ENCODE results near the gene TTC4. TPM values are rescaled to one million over a fixed set of nuclear protein-coding genes. Genes with fewer than 3 reads are reported as not detected.

The TTC4 gene
- total and polyA plus RNA-seq, 2 experiments from 2014 or later, result 25.1 to 33.6 TPM

DNA sequence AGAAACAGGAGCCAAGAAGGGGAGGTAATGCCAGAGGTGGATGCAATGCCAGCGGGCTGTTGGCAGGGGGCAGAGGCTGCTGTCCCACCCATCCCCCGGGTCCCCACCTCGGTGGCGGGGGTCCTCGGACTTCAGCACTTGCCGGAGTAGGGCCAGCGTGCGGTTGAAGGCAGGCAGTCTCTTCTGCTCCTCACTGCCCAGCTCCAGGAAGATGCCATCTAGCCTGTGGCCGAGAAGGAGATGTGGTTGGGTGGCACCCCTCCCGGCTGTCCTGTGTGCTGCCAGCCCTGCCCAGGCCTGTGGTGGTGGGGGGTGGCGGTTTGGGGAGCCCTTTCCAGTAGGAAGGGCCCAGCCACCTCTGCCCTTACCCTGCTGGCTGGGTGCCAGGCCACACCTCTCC is 71.9 kb downstream of the TTC4 start (continued):
- TF ChIP-seq, protein P1, sequence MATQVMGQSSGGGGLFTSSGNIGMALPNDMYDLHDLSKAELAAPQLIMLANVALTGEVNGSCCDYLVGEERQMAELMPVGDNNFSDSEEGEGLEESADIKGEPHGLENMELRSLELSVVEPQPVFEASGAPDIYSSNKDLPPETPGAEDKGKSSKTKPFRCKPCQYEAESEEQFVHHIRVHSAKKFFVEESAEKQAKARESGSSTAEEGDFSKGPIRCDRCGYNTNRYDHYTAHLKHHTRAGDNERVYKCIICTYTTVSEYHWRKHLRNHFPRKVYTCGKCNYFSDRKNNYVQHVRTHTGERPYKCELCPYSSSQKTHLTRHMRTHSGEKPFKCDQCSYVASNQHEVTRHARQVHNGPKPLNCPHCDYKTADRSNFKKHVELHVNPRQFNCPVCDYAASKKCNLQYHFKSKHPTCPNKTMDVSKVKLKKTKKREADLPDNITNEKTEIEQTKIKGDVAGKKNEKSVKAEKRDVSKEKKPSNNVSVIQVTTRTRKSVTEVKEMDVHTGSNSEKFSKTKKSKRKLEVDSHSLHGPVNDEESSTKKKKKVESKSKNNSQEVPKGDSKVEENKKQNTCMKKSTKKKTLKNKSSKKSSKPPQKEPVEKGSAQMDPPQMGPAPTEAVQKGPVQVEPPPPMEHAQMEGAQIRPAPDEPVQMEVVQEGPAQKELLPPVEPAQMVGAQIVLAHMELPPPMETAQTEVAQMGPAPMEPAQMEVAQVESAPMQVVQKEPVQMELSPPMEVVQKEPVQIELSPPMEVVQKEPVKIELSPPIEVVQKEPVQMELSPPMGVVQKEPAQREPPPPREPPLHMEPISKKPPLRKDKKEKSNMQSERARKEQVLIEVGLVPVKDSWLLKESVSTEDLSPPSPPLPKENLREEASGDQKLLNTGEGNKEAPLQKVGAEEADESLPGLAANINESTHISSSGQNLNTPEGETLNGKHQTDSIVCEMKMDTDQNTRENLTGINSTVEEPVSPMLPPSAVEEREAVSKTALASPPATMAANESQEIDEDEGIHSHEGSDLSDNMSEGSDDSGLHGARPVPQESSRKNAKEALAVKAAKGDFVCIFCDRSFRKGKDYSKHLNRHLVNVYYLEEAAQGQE (IDR thresholded peaks at IDR 0.05; ENCODE audit: unreplicated experiment), result no peak

DNA sequence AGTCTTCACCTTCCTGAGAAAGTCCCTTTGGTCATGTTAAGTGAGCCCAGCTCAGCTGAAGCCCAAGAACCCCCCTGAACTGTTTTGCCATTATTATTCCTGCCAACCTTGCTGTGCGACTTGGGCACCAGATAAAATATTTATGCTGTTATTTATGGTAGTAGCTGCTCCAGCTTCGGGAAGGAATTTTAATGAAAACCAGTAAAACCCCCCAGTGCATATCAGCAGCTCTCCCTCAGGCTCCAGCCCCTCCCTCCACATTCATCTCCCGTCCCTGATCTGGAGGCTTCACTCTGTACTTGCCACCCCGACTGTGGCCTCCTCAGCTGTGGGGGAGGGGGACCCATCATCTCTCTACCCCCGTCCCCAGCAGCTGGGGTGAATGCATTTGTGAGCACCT is 72.8 kb downstream of the TTC4 start:
- Histone ChIP-seq H3K27me3 (ENCODE audit: insufficient read depth) (peaks cover 3% of the 10 kb centered on the region; the same call in 1 of the 2 replicates), H3F3A (replicated peaks; ENCODE audit: low read depth) (no peaks in the 10 kb centered on the region), H3K27ac (ENCODE audit: low read depth) (no peak overlapping the region), H2AFZ (no peak overlapping the region), H3K4me2 (no peak overlapping the region), H3K4me3 (no peak overlapping the region), H3K36me3 (ENCODE audit: insufficient read depth) (no peaks in the 10 kb centered on the region), H3K4me1 (ENCODE audit: insufficient read depth) (peaks cover 15% of the 10 kb centered on the region; the same call in 1 of the 2 replicates), H4K20me1 (replicated peaks; ENCODE audit: insufficient read depth) (no peaks in the 10 kb centered on the region), H3K79me2 (replicated peaks; ENCODE audit: insufficient read depth) (no peaks in the 10 kb centered on the region), H3K9me2 (ENCODE audit: insufficient read depth) (no peaks in the 10 kb centered on the region)
- no peak for DNase-seq (ENCODE audit: low spot score)
- H3K27me3 Mint-ChIP-seq (ENCODE audit: insufficient read depth, low read depth, poor library complexity), result peaks cover 9% of the 10 kb centered on the region
- no peaks in the 10 kb centered on the region for H3K36me3 Mint-ChIP-seq (ENCODE audit: low read depth)
- H3K9me3 Mint-ChIP-seq, result peaks cover 4% of the 10 kb centered on the region; the same call in 2 of the 3 replicates
- no peak for TF ChIP-seq EZH2phosphoT487 (IDR thresholded peaks at IDR 0.05; ENCODE audit: unreplicated experiment)
- no peak for TF ChIP-seq CREB1 (CRISPR knock-in tag; IDR thresholded peaks at IDR 0.05; ENCODE audit: low read depth)
- no peak for TF ChIP-seq ZNF331 (CRISPR knock-in tag; IDR thresholded peaks at IDR 0.05; ENCODE audit: low read depth)
- no peak for TF ChIP-seq EZH2 (IDR thresholded peaks at IDR 0.05; ENCODE audit: low read depth, unreplicated experiment)
- no peak for TF ChIP-seq NANOG (IDR thresholded peaks at IDR 0.05; ENCODE audit: borderline replicate concordance)
- TF ChIP-seq JUNB (IDR thresholded peaks at IDR 0.05; ENCODE audit: unreplicated experiment), result no peak
- no peak for TF ChIP-seq ZNF114 (CRISPR knock-in tag; IDR thresholded peaks at IDR 0.05)
- peak; percentile 19; the same call in 1 of the 3 replicates for ATAC-seq
- H3K4me1 Mint-ChIP-seq, result peaks cover 20% of the 10 kb centered on the region
- H3K4me3 Mint-ChIP-seq, result no peak overlapping the region
- no peak overlapping the region for H3K27ac Mint-ChIP-seq

DNA sequence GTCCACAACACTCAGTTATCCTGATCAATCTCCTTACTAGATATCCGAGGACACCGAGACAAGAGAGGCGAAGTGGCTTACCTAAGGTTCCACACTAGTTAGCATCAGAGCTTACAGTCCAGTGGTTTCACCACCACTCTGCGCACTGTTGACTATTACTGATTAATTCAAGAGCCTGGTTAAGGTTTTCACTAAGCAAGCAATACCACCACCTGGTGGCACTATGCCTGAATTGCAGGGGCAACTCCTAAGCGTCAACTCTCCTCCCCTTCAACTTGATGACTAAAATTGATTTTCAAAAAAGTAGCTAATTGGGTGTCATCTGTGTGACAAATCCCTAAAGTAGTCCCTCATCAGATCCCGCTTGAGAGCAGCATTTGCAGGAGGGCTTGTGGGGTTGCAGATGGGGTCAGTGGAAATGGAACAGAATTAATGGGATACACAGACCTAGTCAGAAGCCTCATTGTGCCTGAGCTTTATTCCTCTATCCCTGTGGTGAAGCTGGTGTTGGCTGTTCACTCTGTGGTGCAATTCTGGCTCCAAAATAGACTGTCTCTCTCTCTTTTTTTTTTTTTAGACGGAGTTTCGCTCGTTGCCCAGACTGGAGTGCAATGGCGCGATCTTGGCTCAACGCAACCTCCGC is 76.3 kb downstream of the TTC4 start:
- Histone ChIP-seq H4K20me1 (replicated peaks; ENCODE audit: insufficient read depth) (no peaks in the 10 kb centered on the region), H3K36me3 (ENCODE audit: insufficient read depth) (no peaks in the 10 kb centered on the region), H3K4me2 (no peak overlapping the region), H3K4me3 (no peak overlapping the region), H3K4me1 (ENCODE audit: insufficient read depth) (peaks cover 36% of the 10 kb centered on the region), H3K27me3 (ENCODE audit: insufficient read depth) (no peaks in the 10 kb centered on the region), H3F3A (replicated peaks; ENCODE audit: low read depth) (no peaks in the 10 kb centered on the region), H3K9me2 (ENCODE audit: insufficient read depth) (no peaks in the 10 kb centered on the region), H3K27ac (ENCODE audit: low read depth) (no peak overlapping the region), H3K79me2 (replicated peaks; ENCODE audit: insufficient read depth) (no peaks in the 10 kb centered on the region), H2AFZ (no peak overlapping the region)
- Mint-ChIP-seq H3K27me3 (ENCODE audit: insufficient read depth, low read depth, poor library complexity) (peaks cover 7% of the 10 kb centered on the region), H3K36me3 (ENCODE audit: low read depth) (no peaks in the 10 kb centered on the region), H3K4me1 (peaks cover 45% of the 10 kb centered on the region), H3K4me3 (no peak overlapping the region), H3K27ac (no peak overlapping the region), H3K9me3 (peaks cover 4% of the 10 kb centered on the region; the same call in 2 of the 3 replicates)
- TF ChIP-seq STAT1 (IDR thresholded peaks at IDR 0.05; ENCODE audit: unreplicated experiment), result no peak
- TF ChIP-seq, protein P2, sequence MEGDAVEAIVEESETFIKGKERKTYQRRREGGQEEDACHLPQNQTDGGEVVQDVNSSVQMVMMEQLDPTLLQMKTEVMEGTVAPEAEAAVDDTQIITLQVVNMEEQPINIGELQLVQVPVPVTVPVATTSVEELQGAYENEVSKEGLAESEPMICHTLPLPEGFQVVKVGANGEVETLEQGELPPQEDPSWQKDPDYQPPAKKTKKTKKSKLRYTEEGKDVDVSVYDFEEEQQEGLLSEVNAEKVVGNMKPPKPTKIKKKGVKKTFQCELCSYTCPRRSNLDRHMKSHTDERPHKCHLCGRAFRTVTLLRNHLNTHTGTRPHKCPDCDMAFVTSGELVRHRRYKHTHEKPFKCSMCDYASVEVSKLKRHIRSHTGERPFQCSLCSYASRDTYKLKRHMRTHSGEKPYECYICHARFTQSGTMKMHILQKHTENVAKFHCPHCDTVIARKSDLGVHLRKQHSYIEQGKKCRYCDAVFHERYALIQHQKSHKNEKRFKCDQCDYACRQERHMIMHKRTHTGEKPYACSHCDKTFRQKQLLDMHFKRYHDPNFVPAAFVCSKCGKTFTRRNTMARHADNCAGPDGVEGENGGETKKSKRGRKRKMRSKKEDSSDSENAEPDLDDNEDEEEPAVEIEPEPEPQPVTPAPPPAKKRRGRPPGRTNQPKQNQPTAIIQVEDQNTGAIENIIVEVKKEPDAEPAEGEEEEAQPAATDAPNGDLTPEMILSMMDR (conservative IDR thresholded peaks at IDR 0.05; ENCODE audit: low read depth in 2 of 2), result peak; percentile 91 to 99
- ATAC-seq (peak; percentile 21), DNase-seq (ENCODE audit: low spot score) (peak; percentile 87)

All from GM23338 (cell line).